Stimulated activated CD8-positive, alpha-beta memory T cell treated with anti-CD3 and anti-CD28 coated beads, Interleukin-4, amount 100 ng/mL, for 48 hours (primary cell): ENCODE data around the gene AMMECR1.
"Not testable (repeated sequence)": the region's sequence is repeated elsewhere in the genome, so short reads cannot be mapped to it uniquely, and the experiment has no call there.

ENCODE experiments used
- DNase-seq: peaks from one replicate; pipeline ENCODE4 v3.0.0-alpha.2; 2020

AMMECR1 gene

DNA sequence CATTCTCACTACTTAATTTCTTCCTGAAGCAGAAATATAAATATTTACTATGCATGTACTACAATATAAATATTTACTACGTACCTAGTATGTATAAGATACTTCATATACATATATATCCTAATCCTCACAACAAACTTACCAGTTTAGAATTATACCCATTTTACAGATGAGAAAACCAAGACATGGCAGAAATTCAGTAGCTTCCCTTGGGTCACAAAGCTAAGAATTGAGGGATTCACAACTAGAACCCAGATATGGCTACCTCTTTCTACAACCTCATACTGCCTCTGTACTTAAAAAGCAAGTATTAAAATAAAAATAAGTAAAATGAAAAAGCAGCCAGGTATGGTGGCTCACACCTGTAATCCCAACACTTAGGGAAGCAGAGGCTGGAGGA, 65.9 kb downstream of the AMMECR1 start:
- no peak for DNase-seq

DNA sequence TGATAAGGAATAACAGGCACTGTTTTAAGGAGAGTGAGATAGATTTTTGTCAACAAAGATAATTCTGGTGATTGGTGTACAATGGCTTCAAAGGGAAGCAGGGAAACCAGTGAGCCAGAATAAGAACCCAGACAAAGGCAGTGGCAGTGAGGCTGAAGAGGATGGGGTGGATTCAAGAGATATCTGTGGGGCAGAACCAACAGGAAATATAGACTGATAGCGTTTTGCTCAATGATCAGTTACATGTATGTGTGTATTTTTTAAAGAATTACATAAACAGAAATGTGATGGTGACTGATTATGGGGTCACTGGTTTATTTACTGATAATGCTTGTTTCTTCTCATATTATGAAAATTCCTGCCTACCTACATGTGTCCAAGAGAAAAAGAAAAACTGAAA, 66.4 kb downstream of the AMMECR1 start:
- DNase-seq = no peak

DNA sequence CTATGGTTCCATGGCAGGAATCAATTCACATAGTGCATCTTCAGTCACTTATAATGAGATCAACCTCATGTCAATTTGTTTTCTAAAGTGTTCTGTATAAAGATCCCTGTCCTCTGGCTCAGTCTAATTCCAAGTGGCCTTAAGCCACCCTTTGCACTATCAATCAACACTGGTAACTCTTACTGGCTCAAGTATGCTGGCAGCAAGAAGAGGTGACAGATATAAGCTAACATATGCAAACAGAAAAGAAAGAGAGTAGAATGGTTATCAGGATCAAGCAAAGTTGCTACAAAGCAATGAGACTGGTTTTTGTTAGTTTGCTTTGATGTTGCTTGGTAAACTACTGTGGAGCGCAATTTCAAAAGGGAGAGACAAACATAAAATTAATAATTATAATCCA, 67.0 kb downstream of the AMMECR1 start:
- DNase-seq = no peak

DNA sequence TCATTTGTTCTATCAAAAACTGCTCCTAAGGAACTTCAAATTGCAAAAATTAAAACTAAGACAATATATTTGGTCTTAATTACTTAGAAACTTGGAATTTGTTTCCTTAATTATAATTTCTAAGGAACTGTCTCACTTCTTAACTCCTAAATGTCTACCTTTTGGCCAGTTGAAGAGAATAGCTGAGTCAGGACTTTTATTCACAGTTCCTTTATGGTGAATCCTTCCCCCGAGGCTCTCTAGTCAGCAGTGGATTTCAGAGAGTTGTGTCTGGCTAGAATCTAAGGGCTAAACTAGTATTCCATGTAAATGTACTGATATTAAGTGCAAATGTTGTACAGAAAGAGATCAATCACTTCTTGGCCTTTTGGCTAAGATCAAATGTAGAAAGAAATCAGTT, 69.3 kb downstream of the AMMECR1 start:
- no peak for DNase-seq

DNA sequence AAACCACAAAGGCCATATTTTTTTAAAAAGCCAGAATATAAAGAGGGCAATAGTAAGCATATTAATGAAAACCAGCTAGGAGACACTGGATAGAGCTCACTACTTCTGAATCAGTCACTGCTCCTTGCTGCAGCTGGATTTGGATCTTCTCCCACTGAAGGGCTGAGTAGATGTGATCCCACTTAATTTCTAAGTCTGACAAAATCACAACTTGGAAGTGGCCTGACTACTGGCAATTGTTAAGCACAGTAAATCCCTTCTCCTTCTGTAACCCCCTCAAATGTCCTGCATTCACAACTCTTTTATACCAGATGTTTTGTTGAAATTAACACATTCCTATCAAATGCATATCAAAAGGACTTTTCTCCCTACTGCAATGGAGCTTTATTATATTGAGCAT, 72.9 kb downstream of the AMMECR1 start:
- DNase-seq = no peak

DNA sequence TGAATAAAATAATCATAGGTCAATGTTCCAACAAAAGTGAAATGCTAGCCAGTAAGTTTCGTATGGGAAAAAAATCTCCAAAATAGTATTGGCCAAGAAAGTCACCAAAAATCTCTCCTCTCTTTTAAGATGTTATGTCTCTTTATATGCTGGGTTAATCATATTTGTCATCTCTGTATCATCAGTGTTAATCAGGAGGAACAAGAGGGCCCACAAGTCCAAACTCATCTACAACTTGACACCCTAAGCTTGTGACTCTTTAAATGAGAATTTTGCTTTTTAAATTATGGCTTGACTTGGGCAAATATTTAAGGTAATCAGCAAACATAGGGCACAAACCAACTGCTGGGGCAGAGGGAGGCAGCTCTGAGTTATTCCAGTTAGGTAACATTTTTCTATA, 75.5 kb downstream of the AMMECR1 start:
- no peak for DNase-seq

DNA sequence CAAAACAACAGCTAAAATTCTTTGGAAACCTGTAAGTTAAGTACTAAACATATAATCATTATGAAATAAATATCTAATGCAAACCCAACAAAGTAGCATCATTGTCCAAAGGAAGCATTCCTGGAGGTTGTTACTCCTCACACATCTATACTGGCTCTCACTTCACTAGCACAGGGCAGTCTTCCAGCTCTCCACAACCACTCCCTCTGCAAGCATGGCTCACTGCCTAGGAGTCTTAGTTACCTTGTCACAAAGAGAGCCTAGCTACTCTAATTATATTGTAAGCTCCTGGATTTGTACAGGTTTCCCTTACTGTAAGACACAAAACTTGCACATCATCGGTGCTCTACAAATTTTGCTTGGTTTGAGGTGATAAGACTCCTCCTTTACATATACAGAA, 76.1 kb downstream of the AMMECR1 start:
- DNase-seq = no peak

DNA sequence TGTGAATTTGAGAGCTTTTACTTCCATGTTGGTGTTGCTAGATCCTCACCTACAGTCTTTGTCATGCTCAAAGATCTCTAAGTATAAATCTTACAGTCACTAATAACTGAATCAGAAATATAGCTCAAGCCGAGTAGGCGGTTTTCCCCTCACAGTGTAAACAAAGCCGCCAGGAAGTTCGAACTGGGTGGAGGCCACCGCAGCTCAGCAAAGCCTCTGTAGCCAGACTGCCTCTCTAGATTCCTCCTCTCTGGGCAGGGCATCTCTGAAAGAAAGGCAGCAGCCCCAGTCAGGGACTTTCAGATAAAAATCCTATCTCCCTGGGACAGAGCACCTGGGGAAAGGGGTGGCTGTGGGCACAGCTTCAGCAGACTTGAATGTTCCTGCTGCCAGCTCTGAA, 79.6 kb downstream of the AMMECR1 start:
- peak; percentile 24 for DNase-seq

DNA sequence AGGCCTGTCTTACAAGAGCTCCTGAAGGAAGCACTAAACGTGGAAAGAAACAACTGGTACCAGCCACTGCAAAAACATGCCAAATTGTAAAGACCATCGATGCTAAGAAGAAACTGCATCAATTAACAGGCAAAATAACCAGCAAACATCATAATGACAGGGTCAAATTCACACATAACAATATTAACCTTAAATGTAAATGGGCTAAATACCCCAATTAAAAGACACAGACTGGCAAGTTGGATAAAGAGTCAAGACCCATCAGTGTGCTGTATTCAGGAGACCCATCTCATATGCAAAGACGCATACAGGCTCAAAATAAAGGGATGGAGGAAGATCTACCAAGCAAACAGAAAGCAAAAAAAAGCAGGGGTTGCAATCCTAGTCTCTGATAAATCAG, 86.4 kb downstream of the AMMECR1 start:
- not testable (repeated sequence) for DNase-seq

DNA sequence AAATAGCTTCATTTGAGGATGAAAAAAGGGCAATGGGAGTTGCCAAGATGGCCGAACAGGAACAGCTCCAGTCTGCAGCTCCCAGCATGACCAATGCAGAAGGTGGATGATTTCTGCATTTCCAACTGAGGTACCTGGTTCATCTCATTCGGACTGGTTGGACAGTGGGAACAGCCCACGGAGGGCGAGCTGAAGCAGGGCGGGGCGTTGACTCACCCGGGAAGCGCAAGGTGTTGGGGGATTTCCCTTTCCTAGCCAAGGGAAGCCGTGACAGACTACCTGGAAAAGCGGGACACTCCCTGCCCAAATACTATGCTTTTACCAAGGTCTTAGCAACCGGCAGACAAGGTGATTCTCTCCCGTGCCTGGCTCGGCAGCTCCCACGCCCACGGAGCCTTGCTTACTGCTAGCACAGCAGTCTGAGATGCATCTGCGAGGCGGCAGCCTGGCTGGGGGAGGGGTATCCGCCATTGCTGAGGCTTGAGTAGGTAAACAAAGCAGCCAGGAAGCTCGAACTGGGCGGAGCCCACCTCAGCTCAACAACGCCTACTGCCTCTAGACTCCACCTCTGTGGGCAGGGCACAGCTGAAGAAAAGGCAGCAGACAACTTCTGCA, 88.3 kb downstream of the AMMECR1 start:
- DNase-seq = peak; percentile 66

DNA sequence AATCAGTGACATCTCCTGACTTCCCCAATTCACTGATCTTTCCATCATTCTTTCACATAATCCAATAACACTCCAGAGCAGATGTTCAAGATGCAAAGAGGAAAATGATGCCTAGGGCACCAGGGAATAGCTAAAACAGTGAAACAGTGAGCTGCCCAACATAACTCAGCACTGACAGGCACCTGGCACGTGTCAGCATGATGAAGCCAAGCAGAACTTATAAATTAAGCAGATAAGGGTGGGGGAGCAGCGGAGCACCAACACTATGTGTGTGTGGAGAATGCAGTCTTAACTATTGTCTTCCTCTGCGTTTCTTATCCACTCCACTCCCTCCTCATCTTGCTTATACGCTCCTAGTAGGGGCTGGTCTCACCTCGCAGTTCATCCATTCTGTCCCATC, 89.4 kb downstream of the AMMECR1 start:
- no peak for DNase-seq

DNA sequence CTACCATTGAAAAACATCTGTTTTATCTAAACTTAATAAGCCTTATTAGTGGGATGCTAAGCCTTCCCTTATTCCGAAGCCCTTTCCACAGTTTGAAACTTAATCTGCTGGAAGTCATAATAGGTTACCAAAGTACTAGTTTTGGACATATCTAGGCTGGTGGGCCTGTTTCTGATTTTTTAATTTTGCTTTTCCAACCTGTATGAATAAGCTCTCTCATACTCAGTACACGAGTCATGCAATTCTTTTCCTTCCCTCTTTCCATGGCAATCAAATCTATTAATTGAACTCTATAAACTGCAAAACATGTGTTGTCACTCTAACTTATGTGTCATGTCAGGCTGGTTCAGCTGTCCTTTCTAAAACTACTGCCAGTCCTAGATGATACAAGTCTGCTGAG, 91.0 kb downstream of the AMMECR1 start:
- no peak for DNase-seq

DNA sequence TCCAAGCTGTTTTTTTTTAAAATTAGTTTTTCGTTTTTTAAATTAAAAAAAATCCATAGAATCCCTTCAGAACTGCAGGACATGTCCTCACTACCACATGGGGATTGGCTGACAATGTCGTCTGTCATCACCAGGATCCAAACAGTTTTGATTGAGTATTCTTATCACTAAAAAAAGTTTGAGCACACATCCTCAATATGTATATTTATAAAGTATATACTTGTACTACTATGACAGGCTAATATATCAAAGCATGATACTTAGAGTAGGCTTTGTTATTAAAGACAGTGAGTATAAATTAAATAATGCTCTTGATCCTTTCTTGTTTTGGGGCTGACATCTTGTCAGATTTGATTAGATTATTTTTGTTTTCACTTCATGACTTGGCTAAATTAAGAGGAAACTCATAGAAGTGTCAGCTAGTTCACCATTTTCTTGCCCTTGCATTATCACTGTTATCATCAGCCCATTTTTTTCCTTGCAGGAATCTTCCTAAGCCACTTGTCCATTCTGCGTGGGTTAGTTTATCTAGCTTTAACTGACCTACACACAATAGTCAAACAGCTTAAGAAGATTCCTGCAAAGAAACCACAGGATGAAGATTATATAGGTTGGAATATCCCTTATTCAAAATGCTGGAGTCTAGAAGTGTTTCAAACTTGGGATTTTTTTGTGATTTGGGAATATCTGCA, 92.8 kb downstream of the AMMECR1 start:
- no peak for DNase-seq

DNA sequence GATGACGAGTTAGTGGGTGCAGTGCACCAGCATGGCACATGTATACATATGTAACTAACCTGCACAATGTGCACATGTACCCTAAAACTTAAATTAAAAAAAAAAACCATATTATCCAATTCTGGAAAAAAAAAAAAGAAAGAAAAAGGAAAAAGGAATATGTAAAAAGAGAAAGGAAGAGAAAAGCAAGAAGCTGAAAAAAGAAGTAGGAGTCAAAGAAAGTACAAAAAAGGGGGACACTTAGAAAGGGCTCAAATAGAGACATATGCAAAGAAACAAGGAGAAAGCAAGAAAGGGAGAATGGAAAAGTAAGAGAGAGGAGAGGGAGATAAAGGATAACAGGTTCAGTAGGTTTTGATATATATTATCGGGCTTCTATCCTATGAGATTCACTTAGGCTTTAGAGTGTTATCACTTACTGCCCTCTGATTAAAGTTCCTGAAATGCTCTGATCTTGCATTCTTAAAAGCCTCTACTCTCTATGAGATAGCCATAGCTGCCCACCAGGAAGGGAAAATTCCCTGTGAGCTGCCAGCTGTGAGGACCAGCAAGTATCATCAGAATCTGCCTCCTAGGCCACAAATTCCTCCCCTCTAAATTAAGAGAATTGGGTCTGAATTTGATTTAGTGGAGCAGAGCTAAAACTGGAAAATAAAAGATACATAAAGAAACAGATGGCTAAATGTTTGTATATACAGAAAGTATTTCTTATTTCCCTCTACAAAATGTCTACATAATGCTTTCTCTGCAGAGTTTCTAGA, 95.2 kb downstream of the AMMECR1 start:
- DNase-seq = no peak

DNA sequence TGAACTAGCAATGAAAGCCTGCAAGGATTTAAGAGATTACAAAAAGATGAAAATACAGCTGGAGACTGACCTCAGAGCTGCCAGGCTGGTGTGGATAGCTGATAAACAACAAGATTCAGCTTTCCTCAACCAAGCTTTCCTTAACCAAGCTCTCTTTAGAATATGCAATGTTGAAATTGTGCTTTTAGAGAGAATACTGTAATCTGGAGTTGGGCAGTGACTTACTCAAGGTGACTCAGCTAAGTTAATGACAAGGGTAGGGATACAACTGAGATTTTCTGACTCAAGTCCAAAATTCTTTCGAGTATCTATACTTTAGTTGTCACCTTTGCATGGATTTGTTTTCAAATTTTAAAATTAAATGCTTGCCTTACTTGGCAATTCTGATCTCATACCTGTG, 98.0 kb downstream of the AMMECR1 start:
- no peak for DNase-seq

DNA sequence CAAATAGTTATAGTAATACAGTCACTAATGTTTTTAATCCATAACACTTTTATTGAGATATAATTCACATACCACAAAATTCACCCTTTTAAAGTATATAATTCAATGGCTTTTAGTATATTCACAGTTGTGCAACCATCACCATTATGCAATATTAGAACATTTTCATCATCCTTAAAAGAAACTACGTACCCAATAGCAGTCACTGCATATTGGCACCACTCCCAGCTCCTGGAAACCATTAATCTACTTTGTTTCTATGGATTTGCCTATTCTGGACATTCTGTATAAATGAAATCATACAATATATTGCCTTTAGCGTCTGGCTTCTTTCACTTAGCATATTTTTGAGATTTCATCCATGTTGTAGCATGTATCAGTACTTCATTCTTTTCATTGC, 99.3 kb downstream of the AMMECR1 start:
- no peak for DNase-seq

DNA sequence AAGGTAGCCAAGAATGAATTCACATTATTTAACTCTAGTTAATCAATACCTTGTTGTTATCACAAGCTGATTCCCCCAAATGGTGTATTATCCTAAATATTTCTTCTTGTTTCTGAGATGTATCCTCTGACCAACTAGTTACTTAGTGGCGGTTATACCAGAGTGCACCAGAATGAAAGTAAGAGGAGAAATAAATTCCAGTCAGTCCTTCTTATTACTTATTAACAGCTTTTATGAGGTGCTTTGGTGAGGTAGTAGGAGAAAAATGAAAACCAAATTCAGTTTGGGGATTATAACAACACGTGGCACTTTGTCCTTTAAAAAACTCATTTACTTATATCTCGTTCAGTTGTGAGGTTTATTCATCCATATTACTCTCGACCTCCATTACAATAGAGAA, 101.9 kb downstream of the AMMECR1 start:
- DNase-seq = no peak

DNA sequence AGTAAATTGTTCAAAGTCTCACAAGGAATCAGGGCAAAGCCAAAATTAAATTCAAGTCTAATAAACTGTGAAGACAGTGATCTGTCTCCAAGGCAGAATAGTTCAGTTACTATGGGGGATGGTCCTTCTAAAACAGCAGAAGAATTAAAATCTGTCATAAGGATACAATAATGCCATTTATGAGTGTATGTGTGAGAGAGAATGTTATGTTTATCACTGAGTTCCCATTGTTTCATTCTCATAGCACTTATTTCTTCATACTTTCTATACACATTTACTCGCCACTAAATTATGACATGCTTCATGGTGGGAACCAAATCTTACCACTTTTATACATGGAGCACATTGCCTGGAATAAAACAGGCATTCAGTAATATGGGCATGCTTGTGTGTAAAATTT, 102.5 kb downstream of the AMMECR1 start:
- DNase-seq = no peak

DNA sequence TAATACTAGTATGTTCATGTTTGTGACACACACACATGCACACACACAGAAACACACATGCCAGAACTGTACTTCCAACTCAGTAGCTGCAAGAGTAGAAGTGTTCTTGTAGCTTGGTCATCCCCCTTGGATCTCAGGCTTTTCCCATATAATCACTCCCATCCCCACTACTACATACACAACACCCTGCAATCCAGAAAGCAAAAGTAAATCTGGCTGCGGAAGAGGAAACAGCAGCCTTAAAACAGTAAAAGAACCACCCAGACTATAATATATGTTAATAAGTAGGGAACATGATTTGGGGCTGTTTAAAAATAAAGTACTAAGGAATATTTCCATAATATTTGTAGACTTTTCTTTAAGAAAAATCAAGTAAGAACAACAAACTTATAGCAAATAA, 103.2 kb downstream of the AMMECR1 start:
- no peak for DNase-seq

DNA sequence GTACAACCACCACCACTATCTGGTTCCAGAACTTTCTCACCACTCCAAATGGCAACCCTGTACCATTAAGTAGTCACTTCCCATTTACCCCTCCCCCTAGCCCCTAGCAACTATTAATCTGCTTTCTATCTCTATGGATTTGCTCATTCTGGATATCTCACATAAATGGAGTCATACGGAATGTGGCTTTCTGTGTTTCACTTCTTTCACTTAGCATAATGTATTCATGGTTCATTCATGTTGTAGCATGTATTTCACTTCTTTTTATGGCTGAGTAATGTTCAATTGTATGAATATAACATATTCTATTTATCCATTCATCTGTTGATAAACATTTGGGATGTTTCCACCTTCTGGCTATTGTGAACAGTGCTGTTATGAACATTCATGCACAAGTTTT, 104.7 kb downstream of the AMMECR1 start:
- DNase-seq = no peak

DNA sequence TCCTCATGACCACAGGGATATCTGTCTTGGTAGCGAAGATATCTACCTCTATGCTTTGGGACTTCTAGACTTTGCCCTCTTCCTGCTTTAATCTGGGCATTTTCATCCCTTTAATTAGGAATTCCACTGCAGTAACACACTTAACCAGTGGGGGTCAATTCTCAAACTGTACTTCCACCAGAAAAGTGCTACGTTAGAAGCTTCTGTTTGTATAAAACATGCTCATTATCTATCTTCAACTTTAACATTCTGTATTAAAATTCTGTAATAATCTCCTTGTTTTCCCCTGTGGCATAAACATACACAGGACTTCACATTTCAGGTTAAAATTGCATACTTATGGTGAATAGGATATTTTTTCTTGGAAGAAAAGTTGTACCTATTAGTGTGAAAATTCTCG, 105.6 kb downstream of the AMMECR1 start:
- DNase-seq = no peak

DNA sequence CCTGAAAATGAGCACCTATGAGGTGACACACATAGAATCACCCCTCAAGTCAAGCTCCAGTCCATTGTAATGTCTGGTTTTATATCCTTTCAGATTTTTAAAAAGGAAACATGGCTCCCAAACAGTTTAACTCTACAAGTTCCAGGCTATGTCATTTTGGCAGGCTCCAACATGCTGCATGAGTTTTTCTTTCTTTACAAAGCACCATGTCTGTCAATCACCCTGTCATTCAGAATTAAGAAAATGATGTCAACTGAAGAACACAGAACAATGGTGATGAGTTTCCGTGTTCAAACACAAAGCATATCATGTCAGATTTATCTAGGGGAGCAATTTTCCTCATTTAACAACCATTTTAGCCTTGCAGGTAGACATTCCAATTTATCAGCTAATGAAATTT, 106.5 kb downstream of the AMMECR1 start:
- no peak for DNase-seq

DNA sequence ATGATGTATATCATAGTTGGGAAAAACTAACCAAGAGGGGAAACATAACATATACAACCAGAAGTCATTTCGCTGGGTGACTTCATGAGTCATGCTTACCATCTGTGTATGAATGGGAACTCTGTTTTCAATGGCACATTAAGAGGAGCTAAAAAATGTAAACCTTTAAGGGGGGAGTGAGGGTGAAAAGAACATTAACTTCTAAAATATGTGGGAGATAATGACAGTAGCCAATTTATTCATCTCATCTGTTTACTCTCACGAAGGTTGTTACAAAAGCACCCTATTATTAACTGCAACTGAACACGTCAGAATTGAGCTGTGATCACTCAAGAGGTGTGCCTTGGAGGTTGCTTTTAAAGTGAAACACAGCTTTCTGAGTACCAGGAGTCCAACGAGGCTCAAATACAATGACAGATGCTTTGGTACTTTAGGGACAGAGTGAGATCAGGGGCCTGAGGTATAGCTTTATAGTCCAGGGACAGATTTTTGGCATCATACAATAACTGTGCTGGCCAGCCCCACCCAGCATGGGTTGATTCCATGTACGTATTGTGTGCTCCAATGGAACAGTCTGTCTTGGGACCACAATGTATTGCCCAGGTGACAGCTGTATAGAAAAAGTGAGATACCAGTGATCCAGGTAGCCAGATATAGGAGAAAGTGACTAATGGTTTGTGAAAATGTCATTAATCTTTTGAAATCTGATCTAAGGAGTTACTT, 107.3 kb downstream of the AMMECR1 start:
- no peak for DNase-seq

DNA sequence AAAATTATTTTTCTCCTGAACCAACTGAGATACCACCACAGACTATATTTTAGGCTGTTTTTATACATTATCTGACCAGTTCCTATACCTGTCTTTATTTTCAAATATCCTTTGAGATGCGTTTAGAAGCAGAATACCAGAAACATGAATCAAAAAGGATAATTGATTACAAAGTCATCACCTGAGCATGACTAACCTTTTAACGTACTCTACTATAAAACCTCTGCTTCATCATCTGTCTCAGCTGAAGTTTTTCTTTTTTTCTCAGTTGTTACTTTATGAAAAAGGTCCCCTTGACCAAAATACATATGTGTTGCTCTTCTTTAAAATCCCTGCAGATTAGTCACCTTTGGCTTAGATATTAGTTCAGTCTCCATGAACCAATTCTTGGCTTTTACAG, 109.8 kb downstream of the AMMECR1 start:
- no peak for DNase-seq
